ENCODE data around the gene POU3F1. TPM values are rescaled to one million over a fixed set of nuclear protein-coding genes. Genes with fewer than 3 reads are reported as not detected.
A peak's percentile ranks its signal among the peaks of the same experiment; 100 is the strongest.

Gene POU3F1
- total and polyA plus RNA-seq, 10 donors: 0.07 to 0.60 (median 0.21) TPM; not detected in 3

DNA sequence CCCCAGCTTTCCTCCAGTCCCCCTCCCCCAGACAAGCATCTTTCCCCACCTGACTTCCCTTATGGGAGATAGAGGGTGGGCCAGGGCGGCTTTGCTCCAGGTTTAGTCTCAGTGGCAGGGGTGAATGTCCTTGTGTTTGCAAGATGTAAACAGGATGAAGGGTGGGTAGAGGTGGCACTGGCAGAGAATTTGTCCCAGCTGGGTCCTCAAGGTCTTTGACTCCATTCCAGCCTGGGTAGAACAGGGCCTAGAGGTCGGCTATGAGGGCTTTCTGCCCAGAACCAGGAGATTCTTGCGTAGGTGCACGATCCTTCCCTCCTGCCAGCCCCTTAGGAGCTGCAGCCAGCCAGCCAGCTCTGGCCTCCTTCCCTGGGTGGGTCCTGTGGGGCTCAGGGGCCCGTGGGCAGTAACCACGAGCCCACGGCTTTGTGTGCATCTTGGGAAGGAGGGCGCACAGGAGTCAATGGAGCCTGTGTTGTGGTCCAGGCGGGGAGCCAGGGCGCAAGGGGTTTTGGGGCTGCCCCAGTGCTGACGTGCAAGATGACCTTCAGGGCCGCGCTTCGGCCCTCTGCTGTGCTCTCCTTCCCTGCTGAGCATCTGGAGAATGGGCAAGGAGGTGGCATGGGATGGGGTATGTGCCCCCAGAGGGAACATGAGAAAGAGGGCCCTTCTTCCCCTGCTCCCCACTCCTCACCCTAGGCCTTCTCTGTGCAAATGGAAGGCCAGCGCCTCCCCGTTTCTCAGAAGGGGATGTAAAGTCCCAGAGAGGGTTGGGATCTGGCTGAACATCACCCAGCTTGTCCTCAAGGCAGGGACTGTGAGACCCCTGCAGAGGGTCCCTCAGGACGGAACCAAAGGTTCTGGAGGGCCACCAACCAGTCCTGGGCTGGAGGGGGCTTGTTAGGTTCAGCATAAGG lies 15.7 kb downstream of the POU3F1 start:
- H3K4me1 ChIP-seq: peaks cover 18 to 58% (median 48%) of the 10 kb centered on the region in 6 donors
- peaks cover 0 to 26% (median 0%) of the 10 kb centered on the region in 7 donors for H3K27me3 ChIP-seq (replicated peaks in 1 of 7)
- peak overlapping the region in 3 of 8 donors; percentile 18 to 54 (median 42) for H3K27ac ChIP-seq
- peaks cover 0 to 7% (median 3%) of the 10 kb centered on the region in 6 donors for H3K36me3 ChIP-seq
- intact Hi-C loops (cut with DNase I; ENCODE audit: low total_unique reads): loop anchor here (10.0 kb wide), 1 partner anchor 804 kb away; no protein-coding TSS in a partner anchor
- no peaks in the 10 kb centered on the region for H3K9me3 ChIP-seq
- TF ChIP-seq POLR2A (IDR thresholded peaks at IDR 0.05) (no peak), POLR2AphosphoS5 (IDR thresholded peaks at IDR 0.05) (no peak)
- 62 to 78% (median 73%) methylated on average over 10 to 17 of the region's 17 CpGs for WGBS, 5 donors
- H3K4me3 ChIP-seq: peak overlapping the region in 1 of 8 donors; percentile 43
- no peak for DNase-seq

DNA sequence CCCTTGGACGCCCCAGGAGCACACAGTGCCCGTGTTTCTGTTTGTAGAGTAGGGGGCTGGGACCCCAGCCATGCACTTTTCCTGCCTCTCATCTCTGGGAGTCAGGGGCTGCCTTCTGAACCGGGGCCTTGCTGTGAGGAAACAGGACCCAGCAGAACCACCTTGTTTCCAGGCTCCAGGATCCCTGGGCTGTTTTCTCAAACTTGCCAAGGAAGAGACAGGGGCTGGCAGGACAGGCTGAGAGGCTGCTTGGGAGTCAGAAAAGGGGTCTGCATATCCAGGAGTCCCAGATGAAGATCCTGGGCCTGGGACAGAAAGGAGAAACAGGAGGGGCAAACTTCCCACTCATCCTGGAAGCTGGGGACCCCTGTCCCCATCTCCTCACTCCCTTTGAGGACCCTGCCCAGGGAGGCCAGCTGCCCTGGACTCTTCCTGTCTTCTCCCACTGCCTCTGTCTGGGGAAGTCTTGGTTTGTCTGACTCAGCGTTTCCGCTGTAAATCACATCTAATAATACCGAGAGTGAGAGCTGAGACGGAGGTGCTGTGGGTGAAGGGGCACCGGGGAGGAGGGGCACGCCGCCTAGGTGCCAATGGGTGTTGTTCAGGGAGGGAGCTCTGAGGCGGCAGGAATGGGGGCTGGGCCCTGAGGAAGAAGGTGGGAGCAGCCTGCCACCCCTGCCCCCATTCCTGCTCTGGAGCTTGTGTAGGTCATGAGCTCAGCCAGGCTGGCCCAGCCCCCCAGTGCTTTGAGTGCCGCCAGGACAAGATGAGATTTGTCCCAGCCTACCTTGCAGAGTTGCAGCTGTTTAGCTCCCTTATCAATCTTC lies 16.7 kb downstream of the POU3F1 start:
- 13 to 22% (median 18%) methylated on average over 11 to 12 of the region's 12 CpGs for WGBS, 5 donors
- TF ChIP-seq POLR2AphosphoS5 (IDR thresholded peaks at IDR 0.05) (peak in 2 of 3 donors; percentile 31 to 46), CTCF (IDR thresholded peaks at IDR 0.05 in 8 of 11, conservative IDR thresholded peaks at IDR 0.05 in 3 of 11) (no peak)
- Histone ChIP-seq H3K4me1 (peaks cover 18 to 59% (median 48%) of the 10 kb centered on the region in 6 donors), H3K36me3 (peaks cover 4 to 16% (median 13%) of the 10 kb centered on the region in 6 donors), H3K27ac (peak overlapping the region in 3 of 8 donors; percentile 18 to 54 (median 42)), H3K4me3 (peak overlapping the region in 1 of 8 donors; percentile 43), H3K9me3 (no peaks in the 10 kb centered on the region), H3K27me3 (replicated peaks in 1 of 7) (peaks cover 0 to 23% (median 0%) of the 10 kb centered on the region in 7 donors)
- intact Hi-C loops (cut with DNase I; ENCODE audit: low total_unique reads): loop anchor here (10.0 kb wide), 2 partner anchors 785 to 805 kb away; no protein-coding TSS in a partner anchor
- no peak for DNase-seq

DNA sequence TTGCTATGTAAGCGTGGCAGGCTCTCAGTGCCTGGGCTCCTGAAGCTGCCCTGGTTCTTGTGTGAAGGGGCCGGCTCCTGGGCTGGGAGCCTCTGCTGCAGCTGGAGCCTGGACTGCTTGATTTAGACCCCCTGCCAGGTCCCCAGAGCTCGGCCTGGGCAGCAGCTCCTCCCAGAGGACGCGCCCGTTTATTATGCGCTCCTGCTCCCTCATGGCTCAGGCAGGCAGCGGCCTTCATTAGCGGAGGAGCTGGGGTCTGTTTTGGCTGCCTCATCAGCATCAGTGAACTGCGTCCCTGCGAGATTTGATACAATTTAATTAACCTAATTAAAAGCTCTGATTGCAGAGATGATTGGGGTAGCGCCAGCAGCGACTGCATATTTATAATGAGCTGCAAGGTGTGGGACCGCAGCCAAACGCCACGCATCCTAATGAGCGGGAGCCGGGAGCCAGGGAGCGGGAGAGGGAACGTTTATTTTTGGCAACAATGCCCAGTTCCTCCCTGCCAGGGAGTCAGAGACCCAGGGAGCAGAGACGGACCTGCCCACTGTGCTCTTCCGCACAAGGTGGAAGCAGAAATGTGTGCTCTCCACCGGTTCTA lies 17.4 kb downstream of the POU3F1 start:
- H3K27ac ChIP-seq: peak overlapping the region in 1 of 8 donors; percentile 42
- no peak overlapping the region for H3K4me3 ChIP-seq
- H3K27me3 ChIP-seq (replicated peaks in 1 of 7): peaks cover 0 to 16% (median 0%) of the 10 kb centered on the region in 7 donors
- H3K36me3 ChIP-seq: peaks cover 5 to 22% (median 17%) of the 10 kb centered on the region in 6 donors
- TF ChIP-seq CTCF (IDR thresholded peaks at IDR 0.05 in 8 of 11, conservative IDR thresholded peaks at IDR 0.05 in 3 of 11) (no peak), POLR2AphosphoS5 (IDR thresholded peaks at IDR 0.05) (peak in 1 of 3 donors; percentile 12), POLR2A (IDR thresholded peaks at IDR 0.05) (no peak)
- WGBS, 5 donors: 66 to 75% (median 67%) methylated on average over 22 to 23 of the region's 23 CpGs
- DNase-seq: no peak
- intact Hi-C loops (cut with DNase I; ENCODE audit: low total_unique reads): loop anchor here (10.0 kb wide), 1 partner anchor 786 kb away; no protein-coding TSS in a partner anchor
- H3K4me1 ChIP-seq: peaks cover 18 to 59% (median 48%) of the 10 kb centered on the region in 6 donors
- no peaks in the 10 kb centered on the region for H3K9me3 ChIP-seq

GRCh38 chr1:38028671-38029070 lies 17.9 kb downstream of the POU3F1 start:
- Histone ChIP-seq H3K9me3 (no peaks in the 10 kb centered on the region), H3K4me3 (no peak overlapping the region), H3K4me1 (peaks cover 18 to 59% (median 48%) of the 10 kb centered on the region in 6 donors), H3K27ac (peak overlapping the region in 1 of 8 donors; percentile 16), H3K27me3 (replicated peaks in 1 of 7) (peaks cover 0 to 12% (median 0%) of the 10 kb centered on the region in 7 donors), H3K36me3 (peaks cover 5 to 28% (median 22%) of the 10 kb centered on the region in 6 donors)
- TF ChIP-seq POLR2AphosphoS5 (IDR thresholded peaks at IDR 0.05) (no peak), POLR2A (IDR thresholded peaks at IDR 0.05) (no peak)
- WGBS, 5 donors: 81 to 92% (median 89%) methylated on average over 2 of the region's 2 CpGs
- DNase-seq: no peak
- intact Hi-C loops (cut with DNase I; ENCODE audit: low total_unique reads): loop anchor here (10.0 kb wide), 1 partner anchor 786 kb away; no protein-coding TSS in a partner anchor

Measured in spleen (tissue), 11 donors.